ENCODE measurements around the gene TLR10. TPM values are rescaled to one million over a fixed set of nuclear protein-coding genes. Genes with fewer than 3 reads are reported as not detected.

Gene TLR10
- polyA plus RNA-seq, 1 of the 3 experiments (the other 2 are of a cell fraction), result not detected

DNA sequence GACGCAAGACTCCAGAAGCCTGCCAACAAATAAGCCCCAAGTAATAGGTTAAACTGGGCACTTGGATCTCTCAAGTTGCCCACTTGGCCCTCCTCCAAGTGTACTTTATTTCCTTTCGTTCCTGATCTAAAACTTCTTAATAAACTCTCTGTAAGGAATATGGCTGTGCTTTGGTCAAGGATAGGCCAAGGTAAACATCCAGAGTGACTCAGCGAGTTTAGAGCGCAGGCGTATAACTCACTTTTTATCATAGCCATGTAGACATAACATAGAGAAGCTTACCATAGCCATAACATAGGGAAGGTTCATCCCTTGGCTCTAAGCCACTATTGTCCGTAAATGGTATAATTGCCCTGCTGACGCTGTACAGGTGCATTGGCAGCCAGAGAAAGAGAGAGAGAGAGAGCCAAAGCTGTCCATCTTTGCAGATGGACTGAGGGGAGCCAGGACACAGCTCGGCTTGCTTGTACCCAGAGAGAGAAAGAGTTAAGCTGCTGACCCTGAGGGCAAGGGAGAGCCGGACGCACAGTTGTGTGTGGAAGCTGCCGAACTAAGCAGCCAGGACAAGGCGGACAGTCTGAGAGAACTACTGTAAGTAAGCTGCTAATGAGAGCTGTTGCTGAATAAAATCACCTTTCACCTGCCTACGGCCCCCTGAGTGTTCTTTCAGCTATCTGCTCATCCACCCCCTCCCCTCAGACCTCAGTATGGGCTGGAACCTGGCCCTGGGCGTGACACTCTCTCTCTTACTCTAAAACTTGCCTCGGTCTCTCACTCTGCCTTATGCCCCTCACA is 20.0 kb upstream of the TLR10 start:
- no peaks in the 10 kb centered on the region for H3K36me3 ChIP-seq (replicated peaks in 1 of 2; ENCODE audit: control insufficient read depth in 1 of 2, insufficient read depth in 2 of 2, low read length in 1 of 2)
- WGBS (ENCODE audit: low lambda C conversion rate), result 80% methylated on average over 15 of the region's 15 CpGs

More for the DNA sequence above, 20.0 kb upstream of the TLR10 start:
- no peak overlapping the region for H2AFZ ChIP-seq (ENCODE audit: low read depth)
- no peak overlapping the region for H3K4me3 ChIP-seq (ENCODE audit: low read depth in 2 of 2, low read length in 1 of 2)
- no peaks in the 10 kb centered on the region; the same call in 1 of the 2 replicates for H3K27me3 ChIP-seq (ENCODE audit: insufficient read depth)
- no peaks in the 10 kb centered on the region for H3K9me3 ChIP-seq
- no peaks in the 10 kb centered on the region for H3K79me2 ChIP-seq (ENCODE audit: insufficient read depth)
- H3K27ac ChIP-seq (ENCODE audit: low read depth in 2 of 2, low read length in 1 of 2), result no peak overlapping the region
- no peaks in the 10 kb centered on the region; a peak in 1 of 4 replicates for H3K4me1 ChIP-seq (ENCODE audit: control insufficient read depth in 1 of 2, insufficient read depth in 2 of 2, low read depth in 1 of 2, low read length in 1 of 2)
- no peaks in the 10 kb centered on the region for H3F3A ChIP-seq (replicated peaks; ENCODE audit: insufficient read depth)
- ChIA-PET POLR2A (no interaction called here), CTCF (interaction anchor here (0.9 to 4.7 kb wide), 6 partner anchors 13 to 73 kb away, joined by 3 to 41 read pairs (median 5); partner anchors contain the start of gene TLR10)
- no peaks in the 10 kb centered on the region for H3K9me2 ChIP-seq
- DNase-seq, result no peak
- no peaks in the 10 kb centered on the region for H4K20me1 ChIP-seq (ENCODE audit: insufficient read depth)
- H3K4me2 ChIP-seq, result no peak overlapping the region
- H3K9ac ChIP-seq, result no peak overlapping the region
- TF ChIP-seq YY1 (IDR thresholded peaks at IDR 0.05; ENCODE audit: low read depth) (no peak), MEF2A (IDR thresholded peaks at IDR 0.05; ENCODE audit: borderline replicate concordance, low read depth) (no peak), RCOR1 (IDR thresholded peaks at IDR 0.05; ENCODE audit: low read length) (no peak), REST (IDR thresholded peaks at IDR 0.05; ENCODE audit: low read depth, low read length) (no peak), SMC3 (IDR thresholded peaks at IDR 0.05; ENCODE audit: low read depth, low read length) (no peak), EZH2phosphoT487 (IDR thresholded peaks at IDR 0.05; ENCODE audit: borderline replicate concordance, low read depth) (no peak), FOSL2 (IDR thresholded peaks at IDR 0.05; ENCODE audit: borderline replicate concordance, low read depth) (no peak), MAX (IDR thresholded peaks at IDR 0.05; ENCODE audit: low read depth) (no peak), JUND (IDR thresholded peaks at IDR 0.05) (no peak), NFIC (IDR thresholded peaks at IDR 0.05; ENCODE audit: borderline replicate concordance) (no peak), GATA2 (CRISPR knock-in tag; IDR thresholded peaks at IDR 0.05) (no peak)
- TF ChIP-seq, protein P1, sequence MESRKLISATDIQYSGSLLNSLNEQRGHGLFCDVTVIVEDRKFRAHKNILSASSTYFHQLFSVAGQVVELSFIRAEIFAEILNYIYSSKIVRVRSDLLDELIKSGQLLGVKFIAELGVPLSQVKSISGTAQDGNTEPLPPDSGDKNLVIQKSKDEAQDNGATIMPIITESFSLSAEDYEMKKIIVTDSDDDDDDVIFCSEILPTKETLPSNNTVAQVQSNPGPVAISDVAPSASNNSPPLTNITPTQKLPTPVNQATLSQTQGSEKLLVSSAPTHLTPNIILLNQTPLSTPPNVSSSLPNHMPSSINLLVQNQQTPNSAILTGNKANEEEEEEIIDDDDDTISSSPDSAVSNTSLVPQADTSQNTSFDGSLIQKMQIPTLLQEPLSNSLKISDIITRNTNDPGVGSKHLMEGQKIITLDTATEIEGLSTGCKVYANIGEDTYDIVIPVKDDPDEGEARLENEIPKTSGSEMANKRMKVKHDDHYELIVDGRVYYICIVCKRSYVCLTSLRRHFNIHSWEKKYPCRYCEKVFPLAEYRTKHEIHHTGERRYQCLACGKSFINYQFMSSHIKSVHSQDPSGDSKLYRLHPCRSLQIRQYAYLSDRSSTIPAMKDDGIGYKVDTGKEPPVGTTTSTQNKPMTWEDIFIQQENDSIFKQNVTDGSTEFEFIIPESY (IDR thresholded peaks at IDR 0.05; ENCODE audit: borderline replicate concordance, low read depth), result no peak

All from SK-N-SH (cell line).